Measurements from ENCODE around the gene METTL4.

GRCh38 chr18:2511451-2511850 is 59.9 kb downstream of the METTL4 start:
- TF ChIP-seq, protein P1, sequence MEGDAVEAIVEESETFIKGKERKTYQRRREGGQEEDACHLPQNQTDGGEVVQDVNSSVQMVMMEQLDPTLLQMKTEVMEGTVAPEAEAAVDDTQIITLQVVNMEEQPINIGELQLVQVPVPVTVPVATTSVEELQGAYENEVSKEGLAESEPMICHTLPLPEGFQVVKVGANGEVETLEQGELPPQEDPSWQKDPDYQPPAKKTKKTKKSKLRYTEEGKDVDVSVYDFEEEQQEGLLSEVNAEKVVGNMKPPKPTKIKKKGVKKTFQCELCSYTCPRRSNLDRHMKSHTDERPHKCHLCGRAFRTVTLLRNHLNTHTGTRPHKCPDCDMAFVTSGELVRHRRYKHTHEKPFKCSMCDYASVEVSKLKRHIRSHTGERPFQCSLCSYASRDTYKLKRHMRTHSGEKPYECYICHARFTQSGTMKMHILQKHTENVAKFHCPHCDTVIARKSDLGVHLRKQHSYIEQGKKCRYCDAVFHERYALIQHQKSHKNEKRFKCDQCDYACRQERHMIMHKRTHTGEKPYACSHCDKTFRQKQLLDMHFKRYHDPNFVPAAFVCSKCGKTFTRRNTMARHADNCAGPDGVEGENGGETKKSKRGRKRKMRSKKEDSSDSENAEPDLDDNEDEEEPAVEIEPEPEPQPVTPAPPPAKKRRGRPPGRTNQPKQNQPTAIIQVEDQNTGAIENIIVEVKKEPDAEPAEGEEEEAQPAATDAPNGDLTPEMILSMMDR (conservative IDR thresholded peaks at IDR 0.05; ENCODE audit: low read depth, low read length) = no peak
- TF ChIP-seq EZH2 (IDR thresholded peaks at IDR 0.05; ENCODE audit: low read length, unreplicated experiment) = no peak
- no peak for TF ChIP-seq EZH2phosphoT487 (IDR thresholded peaks at IDR 0.05; ENCODE audit: borderline replicate concordance, low read length)
